ENCODE results near the gene GATAD2A.
"Not testable (repeated sequence)": the region's sequence is repeated elsewhere in the genome, so short reads cannot be mapped to it uniquely, and the experiment has no call there.

Gene GATAD2A

DNA sequence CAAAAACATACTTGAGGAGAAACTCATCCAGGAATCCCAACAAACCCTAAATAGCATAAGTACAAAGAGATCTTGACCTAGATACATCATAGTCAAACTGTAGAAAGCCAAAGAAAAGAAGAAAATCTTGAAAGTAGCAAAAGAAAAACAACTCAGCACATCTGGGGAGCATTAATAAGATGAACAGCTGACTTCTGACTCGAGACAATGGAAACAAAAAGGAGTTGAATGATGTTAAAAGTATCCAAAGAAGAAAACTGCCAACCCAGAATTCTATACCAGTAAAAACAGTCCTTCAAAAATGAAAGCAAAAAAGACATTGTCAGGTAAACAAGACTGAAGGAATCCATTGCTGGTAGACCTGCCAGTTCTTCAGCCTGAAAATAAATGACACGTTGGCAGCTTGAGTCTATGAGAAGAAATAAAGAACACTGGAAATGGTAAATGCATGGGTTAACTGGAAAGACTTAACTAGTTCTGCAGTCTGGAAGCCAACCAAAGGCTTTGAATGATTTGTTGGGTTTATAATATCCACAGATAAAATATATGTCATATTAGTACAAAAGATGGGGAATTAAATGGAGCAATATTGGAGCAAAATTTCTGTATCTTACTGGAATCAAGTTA lies 63.1 kb downstream of the GATAD2A start:
- FAIRE-seq = no peak

DNA sequence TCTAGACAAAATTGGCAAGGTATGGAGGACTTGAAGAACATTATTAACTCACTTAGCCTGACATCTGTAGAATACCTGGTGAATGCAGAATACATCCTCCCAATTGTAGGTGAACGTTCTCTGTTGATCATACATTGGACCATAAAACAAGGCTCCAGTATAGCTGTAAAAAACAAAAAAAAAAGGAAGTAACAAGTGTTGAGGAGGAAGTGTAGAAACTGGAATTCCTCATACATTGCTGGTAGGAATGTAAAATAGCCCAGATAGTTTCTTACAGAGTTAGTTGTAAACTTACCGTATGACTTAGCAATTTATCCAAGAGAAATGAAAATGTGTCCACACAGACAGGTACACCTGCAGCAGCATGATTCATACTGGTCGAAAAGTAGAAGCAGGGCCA lies 65.1 kb downstream of the GATAD2A start:
- FAIRE-seq = no peak

DNA sequence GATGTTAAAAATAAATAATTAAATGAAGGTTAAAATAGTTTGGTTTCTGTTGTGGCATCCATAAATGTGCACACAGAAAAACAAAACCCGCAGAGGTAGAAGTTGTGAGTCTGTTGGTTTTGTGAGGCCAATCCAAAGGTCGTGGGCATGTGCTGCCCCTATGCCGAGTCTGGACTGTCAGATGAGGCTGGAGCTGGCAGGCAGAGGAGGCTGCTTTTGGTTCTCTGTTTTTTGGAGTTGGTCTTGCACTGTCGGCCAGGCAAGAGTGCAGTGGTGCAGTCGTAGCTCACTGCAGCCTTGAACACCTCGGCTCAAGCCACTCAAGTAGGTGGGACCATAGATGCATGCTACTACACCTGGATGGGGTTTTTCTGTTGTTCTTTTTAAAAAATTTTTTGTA lies 66.2 kb downstream of the GATAD2A start:
- no peak for FAIRE-seq

DNA sequence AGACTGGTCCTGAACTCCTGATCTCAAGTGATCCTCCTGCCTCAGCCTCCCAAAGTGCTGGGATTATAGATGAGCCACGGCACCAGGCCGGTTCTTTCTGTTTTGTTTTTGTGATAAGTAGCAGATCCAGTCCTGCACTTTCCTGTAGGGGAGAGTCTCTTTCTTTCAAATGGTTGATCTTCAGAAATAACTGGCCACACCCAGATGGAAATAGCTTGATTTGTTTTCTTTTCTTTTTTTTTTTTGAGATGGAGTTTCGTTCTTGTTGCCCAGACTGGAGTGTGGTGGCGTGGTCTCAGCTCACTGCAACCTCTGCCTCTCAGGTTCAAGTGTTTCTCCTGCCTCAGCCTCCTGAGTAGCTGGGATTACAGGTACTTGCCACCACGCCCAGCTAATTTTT lies 66.6 kb downstream of the GATAD2A start:
- FAIRE-seq = not testable (repeated sequence)

DNA sequence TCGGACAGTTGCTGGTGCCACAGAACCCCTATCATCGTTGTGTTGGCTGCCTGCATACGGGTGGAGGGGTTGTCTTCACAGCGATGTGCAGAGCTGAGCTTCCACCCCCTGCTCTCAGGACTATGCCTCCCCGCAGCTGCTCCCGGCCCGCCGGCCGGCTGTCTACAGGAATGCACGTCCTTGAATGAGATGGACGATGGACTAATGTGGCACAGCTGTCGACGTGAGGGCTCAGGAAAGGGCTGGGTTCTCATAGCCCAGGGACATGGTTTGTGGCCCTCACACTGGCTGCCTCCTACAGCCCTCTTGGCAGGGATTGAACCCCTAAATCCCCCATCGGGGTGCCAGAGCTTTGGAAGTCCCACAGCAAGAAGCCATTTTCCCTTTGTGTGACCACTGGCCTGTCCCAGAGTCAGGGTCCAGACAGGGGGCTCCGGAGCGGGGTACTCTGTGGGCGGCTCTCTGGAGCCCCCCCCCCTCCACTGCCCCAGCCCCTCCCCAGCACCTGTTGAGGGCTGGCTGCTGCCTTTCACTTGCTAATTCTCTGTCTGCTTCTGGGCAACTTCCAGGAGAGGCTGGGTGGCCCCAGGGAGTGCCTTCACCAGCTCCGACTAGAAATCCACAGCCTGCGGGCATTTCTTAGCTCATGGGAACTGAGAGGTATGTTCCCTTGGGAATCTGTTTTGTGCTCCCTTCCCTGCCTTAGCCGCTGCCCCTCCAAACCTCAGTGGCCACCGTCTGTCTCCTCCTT lies 69.7 kb downstream of the GATAD2A start:
- no peak for FAIRE-seq

DNA sequence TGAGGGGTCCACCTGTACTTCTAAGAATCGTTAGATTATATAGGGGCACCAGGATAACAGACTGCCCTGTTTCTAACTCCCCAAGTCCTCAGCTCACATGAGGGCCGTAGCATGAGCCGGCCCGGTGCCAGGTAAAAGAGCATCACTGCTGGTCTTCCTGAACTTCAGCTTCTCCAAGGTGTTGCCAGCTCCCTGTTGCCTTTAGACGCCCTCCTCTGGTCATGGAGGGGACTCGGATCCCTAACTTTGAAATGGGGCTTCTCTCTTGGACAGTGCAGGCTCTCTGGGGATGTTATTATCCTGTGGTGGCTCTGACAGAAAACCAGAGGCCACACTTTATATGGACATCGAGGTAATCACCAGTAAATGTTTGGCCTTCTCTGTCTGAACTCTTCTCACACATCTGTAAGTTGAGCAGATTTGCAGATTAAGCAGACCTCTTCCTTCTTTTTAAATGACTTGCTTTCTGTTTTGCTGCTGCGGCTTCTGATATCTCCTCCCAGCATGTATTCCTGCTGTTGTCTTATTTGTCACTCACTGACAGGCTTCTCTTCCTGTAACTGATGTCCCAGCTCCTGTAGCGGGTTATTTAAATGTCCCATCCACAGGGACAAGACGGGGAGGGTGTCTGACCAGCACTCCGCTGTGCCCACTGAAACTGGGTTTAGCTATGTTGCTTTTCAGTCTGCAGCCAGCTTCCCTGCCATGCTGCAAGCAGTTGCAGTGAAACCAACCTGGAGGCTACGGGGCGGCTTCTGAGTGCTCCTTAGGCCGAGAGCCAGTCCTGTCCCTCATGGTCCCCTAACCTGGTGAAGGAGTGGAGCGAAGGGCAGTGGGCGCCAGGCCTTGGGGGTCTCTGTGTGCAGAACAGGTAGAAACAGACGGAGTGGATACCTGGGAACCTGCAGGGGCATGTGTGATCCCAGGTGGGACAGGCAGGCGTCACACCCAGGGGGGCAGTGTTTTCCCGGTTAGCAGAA lies 70.7 kb downstream of the GATAD2A start:
- FAIRE-seq = no peak

DNA sequence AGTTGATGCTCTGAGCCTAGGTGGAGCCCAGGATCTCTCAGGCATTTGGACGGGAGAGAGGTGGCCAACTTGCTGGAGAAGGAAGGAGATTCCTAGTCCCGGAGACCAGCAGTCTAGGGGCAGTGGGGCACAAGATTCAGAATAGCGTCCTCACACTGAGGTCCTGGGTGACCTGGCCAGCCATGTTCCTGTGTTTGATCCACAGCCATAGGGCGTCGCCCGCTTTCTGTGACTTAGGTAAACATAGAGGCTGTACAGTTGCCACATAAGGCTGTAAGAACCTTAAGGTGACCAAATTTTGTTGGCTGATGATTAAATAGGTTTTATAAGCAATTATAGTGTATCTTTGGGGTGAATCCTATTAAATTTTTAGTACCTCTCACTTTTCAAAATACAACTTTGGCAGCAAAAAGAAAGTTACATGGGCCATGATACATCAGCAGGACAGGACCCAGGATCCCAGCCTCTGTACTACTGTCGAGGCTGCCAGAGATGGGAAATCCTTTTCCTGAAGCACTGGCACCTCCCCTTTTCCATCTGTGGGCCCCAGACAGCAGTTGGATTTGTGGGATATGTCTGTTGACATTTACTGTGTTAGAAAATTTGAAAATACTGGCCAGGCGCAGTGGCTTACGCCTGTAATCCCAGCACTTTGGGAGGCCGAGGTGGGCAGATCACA lies 72.4 kb downstream of the GATAD2A start:
- FAIRE-seq = no peak

DNA sequence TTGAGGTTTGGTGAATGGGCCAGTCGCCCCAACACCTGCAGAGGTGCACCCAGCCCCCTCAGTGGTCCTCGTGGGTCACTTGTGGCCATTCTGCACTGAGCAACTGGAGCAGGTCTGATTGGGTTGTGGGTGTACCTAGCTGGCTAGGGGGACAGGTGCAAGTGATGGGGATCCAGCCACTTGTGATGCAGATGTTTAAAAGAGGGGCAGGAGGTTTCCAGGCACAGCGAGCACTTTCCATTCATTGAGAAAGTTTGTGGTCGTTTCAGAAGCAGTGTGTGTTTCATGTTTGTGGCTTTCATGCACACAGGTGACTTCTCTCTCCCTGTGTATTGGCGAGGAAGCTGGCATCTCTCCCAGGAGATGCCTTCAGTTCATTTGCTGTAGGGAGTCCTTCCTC lies 75.2 kb downstream of the GATAD2A start:
- no peak for FAIRE-seq

DNA sequence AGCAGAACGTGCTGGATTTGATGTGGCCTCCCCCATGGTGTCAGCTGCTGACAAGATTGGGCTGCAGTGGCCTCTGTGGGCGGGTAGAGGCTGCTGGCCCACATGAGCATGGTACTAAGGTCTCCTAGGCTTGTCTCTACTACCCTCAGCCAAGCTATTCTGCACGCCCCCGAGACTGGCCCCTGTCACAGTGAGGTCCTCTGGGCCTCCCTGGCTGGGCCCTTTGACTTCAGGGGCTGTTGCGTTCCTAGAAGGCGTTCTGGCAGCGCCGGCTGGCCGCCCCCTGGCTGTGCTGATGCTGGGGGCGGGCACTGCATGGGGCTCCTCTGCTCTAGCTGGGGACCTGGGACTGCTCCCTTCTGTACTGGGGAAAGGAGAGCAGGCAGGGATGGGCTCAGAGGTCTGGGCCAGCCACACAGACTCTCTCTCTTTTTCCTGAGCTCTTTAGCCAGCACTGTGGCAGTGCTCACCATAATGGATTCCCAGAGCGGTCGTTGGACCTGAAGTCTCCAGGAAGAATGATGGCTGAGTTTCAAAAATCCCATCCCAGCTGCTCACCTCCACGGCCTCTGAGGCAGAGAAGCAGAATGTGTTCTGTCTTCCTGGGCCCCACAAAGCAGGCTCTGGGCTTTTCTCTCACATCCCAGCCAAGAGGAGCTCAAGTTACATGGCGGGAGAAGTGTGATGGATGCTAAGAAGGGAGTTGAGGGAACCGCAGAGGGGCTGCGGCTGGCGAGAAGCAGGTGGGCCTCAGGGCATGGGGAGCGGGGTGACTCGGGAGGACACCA lies 77.5 kb downstream of the GATAD2A start:
- no peak for FAIRE-seq

DNA sequence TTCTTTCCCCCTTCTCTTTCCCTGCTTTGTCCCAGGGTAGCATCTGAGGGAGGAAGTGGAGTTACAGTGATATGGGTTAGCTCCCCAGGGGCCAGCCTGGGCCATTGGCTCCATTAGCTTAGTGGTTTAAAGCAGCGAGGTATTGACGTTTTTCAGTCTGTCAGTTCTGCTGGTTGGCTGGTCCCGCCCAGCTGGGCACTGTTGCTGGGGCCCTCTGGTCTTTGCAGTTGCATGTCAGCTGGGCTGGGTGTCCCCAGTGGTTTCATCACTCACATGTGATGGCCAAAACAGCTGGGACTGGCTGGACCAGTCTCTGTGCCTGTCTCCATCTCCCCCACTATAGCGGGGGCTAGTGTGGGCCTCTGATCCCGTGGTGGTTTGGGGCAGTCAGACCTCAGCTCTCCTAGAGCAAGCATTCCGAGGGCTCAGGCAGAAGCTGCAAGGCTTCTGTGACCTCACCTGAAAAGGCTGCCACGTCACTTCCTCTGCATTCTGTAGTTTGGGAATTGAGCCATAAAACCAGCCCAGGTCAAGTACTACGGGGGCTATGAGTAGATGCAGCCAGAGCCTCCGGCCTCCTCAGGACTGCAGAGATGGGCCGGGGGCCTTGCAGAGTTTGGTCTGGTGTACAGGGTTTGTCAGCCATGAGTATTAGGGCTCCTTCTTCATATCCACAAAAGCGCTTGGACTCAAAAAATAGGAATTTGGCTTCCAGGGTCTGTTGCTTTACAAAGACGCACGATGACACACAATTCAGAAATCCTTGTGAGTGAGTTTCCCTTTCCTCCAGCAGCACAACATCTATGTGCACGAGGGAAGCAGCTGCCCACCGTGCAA lies 79.9 kb downstream of the GATAD2A start:
- no peak for FAIRE-seq

DNA sequence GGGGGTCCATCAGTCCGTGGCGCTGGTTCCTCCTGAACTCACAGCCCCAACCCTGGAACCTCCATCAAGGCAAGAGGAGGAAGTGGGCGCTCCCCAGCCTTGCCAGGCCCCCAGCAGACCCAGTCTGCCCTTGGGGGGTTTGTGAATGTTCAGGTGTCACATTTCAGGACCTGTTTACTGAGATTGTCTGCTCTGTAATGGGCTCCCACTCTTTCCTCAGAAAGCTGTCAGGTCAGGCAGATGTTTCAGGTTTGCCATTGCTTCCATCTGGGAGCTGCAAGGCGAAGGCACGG lies 80.5 kb downstream of the GATAD2A start:
- FAIRE-seq = no peak

DNA sequence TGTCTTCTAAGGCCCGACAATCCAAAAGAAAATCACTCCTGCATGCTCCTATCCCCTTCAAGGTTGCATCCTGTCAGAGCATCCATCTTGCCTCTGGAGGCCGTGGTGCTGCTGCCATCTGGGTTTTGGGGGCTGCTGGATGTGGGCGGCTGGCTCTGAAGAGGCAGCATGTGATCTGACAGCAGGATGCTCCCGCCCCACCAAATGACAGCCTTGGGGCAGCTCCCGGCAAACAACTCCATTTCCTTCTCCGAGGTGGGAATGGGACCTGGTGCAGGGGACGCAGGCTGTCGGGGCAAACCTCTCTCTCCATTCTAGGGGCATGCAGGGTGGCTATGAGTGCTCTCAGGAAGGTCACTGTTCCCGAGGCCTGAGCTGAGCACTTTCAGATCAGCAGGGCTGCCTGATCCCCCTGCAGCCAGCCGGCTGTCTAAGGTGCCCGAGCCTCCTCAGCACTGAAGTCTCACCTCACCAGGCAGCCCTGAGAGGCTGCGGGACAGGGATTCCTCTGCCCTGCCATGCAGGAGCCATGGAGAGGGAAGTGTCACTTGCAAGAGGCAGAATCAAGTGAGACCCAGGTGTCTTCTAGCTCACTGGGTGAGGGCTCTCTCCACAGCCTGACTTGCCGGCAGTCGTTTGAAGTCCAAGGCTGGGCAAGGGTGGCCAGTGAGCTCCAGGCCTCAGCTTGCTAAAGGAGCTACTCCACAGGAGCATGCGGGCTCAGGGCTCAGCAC lies 81.0 kb downstream of the GATAD2A start:
- no peak for FAIRE-seq

DNA sequence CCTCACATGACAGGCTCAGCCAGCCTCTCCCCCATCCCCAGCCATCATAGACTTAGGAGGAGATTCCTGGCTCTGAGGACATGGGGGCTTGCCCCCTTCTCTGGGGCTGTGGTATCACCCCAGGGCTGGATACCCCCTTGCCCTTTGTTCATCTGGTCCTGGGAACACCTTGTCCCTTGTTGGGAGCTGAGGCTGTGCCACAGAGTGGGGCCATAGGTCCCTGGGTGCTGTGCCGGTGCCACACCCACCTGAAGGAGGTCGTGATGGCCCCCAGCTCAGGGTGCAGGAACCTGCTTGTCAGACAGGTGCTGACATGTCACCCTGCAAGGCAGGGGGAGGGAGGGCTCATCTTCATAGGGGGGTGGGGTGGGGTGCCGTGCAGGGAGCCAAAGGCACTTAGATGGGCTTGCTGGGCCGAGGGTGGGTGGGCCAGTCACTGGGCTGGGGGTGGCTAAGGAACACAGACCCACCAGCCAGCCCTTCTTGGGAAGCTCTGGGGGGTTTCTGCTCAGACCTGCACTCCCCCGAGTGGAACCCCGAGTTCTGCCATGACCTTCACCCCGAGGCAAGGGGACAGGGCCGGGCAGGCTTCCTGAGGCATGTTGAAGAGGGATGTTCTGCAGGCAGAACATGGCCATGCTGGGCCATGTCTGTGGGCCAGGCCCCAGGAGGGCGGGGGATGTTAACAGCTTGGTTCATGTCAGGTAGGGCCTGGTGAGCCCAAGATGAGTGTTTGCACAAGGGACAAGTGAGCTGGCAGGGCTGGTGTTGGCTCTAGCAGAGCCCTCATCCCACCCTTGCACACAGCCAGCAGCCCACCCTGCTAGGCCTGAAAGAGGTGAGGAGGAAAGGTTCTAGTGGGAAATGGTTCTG lies 81.8 kb downstream of the GATAD2A start:
- no peak for FAIRE-seq

DNA sequence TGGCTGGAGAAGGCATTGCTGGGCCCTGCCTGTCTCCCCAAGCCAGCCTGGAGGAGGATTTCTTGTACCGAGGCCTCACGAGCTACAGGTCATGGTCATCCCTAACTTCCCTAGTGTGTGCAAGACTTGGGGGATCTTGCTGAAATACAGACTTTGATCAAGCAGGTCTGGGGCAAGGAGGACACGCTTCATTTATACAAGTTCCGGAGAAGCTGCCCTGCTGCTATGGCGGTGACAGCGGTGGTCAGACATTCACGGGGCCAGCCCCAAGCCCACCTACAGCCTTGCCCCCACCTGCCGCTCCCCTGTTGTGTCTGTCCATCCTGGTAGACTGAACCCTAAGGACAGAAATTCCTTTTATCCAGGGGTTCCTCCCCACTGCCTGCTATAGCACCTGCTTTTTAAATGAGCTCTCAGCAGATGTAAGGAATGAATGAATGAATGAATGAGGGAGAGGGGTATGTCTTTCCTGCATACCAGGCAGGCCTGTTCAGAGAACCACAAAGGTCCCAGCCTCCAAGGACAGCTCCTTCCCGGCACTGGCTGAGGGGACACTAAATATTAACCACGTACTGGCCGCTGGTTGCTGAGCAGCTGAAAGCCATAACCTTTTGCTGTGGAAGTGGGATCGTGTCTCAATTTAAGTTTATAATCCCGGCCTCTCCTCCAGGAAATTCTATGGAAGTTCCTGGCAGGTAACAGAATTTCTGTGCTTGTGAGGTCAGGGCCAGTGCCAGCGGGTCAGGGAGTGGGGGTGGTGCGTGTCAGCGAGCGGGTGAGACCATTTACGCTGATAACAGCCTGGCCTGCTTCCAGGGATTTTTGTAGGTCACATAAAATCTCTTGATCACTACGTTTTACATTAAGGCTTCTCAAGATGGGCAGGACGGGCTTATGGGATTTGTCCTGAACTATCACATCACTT lies 82.7 kb downstream of the GATAD2A start:
- FAIRE-seq = no peak

DNA sequence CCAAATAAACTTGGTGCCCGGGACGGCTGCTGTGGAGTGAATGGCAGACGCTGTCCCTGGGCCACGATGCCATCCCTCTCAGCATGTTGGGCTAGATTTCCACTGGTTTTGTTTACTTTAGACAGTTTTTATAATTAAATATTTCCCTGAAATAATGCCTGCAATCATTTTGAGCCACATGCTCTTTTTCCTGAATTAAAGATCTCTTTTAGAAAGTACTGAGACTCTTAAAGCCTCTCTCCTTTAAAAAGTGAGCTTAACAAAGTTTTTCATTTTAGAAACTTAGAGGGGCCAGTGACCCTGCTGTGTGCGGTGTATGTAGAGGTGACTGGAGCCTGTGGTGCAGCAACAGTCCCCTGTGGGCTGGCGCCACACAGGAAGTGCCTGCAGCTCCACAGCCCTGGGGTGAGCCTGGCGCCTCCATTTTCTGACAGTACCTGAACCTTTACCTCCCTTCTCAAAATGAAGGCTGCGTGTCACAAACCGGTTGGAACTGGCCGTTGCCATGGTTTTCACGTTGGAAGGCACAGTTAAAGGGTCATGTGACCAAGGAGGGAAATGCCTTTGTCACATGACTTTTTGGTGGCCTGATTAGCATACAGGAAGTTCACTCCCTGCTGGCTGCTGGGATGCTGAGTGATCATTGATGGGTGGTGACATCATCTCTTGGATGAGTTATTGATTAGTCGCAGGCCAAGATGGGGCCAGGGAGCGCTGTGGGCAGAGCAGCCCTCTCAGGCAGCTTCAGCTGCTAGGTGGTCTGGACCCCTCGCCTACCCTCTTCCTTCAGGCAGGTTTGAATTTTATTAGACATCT lies 83.6 kb downstream of the GATAD2A start:
- FAIRE-seq = peak; percentile 96

DNA sequence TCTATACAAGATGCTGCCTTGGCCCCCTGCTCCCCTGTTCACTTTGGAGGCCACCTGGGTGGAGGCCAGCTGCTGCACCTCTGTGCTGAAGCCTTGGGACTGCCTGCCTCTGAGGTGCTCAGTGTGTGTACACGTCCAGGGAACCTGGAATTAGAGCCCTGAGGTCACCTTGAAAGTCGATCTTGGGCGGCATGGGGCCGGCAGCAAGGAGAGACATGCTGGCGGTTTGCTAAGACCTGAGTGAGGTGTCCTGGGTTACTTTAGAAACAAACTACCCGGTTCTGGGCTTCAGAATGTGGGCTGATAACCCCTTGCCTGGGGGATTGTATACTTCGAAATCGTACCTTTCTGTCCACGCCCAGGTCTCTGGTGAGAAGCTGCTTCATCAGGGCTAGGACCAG lies 84.3 kb downstream of the GATAD2A start:
- FAIRE-seq = no peak

DNA sequence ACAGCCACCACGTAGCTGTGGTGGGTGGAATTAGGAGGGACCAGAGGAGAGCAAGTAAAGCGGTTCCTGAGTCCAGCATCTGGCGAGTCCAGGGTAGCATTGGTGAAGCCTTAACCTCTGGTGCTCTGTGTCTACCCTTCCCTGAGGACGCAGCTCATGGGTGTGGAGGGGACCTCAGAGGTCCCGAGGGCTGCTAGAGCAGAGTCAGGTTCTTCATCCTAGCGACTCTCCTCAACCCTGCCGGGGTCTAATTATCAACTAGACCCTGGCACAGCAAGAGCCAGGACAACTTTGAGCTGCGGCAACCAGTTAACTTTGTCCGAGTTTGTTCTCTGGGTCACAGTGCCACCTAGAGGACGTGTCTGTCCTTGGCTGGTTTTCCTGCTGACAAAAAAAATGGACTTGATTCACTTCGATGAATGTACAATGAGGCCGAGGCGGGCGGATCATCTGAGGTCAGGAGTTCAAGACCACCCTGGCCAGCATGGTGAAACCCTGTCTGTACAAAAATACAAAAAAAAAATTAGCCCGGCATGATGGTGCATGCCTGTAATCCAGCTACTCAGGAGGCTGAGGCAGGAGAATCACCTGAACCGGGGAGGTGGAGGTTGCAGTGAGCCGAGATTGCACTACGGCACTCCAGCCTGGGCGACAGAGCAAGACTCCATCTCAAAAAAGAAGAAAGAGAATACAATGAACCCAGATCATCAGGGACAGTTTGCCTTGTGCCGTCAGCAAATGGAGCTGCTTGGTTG lies 84.9 kb downstream of the GATAD2A start:
- peak; percentile 95 for FAIRE-seq

Measured in G401.6 (cell line).